Erythroblast (primary cell): ENCODE results near the gene MIA2.
A peak's percentile ranks its signal among the peaks of the same experiment; 100 is the strongest.
"Not testable (repeated sequence)": the region's sequence is repeated elsewhere in the genome, so short reads cannot be mapped to it uniquely, and the experiment has no call there.

Source experiments
- DNase-seq, 2 experiments: peaks; one replicate each; lab custom pipeline; 2025; lab: John Stamatoyannopoulos, UW
- GATA1 ChIP-seq: IDR thresholded peaks from 2 replicates; pipeline ENCODE4 v1.6.1; 2011; ENCODE audit warnings: low read depth, mild to moderate bottlenecking, control low read depth, low read length, moderate library complexity
- POLR2A ChIP-seq: IDR thresholded peaks from 2 replicates; pipeline ENCODE4 v1.6.1; 2011; ENCODE audit warnings: mild to moderate bottlenecking, low read length

Gene MIA2

DNA sequence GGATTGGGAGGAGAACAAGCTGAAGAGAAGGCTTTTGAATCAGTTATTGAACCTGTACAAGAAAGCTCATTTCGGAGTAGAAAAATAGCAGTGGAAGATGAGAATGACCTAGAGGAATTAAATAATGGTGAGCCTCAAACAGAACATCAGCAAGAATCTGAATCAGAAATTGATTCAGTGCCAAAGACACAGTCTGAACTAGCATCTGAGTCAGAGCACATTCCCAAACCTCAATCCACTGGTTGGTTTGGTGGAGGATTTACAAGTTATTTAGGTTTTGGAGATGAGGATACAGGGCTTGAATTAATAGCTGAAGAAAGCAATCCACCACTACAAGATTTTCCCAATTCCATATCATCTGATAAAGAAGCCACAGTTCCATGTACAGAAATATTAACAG is 13.5 kb downstream of the MIA2 start:
- TF ChIP-seq POLR2A = no peak
- no peak for DNase-seq

DNA sequence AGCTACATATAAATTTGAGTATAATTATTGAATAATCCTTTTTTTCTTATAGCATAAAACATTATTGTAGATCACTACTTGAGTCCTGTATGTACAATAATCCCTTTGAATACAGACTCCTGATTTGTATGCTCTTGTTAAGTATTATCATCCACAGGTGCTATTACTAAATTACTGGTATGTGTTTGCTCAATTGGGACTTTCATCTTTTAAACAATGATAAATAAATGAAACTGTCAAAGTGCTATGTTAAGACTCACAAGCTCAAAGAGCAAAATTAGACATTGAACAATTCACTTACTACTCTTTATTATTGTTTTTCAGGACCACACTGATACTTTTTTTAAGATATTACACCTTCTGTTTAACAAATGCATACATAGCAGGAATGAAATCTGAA is 17.8 kb downstream of the MIA2 start:
- DNase-seq = no peak
- TF ChIP-seq POLR2A (no peak), GATA1 (no peak)

DNA sequence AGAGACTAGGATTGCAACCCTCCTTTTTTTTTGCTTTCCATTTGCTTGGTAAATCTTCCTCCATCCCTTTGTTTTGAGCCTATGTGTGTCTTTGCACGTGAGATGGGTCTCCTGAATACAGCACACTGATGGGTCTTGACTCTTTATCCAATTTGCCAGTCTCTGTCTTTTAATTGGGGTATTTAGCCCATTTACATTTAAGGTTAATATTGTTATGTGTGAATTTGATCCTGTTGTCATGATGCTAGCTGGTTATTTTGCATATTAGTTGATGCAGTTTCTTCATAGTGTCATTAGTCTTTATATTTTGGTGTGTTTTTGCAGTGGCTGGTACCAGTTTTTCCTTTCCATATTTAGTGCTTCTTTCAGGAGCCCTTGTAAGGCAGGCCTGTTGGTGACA is 23.7 kb downstream of the MIA2 start:
- DNase-seq = not testable (repeated sequence)

DNA sequence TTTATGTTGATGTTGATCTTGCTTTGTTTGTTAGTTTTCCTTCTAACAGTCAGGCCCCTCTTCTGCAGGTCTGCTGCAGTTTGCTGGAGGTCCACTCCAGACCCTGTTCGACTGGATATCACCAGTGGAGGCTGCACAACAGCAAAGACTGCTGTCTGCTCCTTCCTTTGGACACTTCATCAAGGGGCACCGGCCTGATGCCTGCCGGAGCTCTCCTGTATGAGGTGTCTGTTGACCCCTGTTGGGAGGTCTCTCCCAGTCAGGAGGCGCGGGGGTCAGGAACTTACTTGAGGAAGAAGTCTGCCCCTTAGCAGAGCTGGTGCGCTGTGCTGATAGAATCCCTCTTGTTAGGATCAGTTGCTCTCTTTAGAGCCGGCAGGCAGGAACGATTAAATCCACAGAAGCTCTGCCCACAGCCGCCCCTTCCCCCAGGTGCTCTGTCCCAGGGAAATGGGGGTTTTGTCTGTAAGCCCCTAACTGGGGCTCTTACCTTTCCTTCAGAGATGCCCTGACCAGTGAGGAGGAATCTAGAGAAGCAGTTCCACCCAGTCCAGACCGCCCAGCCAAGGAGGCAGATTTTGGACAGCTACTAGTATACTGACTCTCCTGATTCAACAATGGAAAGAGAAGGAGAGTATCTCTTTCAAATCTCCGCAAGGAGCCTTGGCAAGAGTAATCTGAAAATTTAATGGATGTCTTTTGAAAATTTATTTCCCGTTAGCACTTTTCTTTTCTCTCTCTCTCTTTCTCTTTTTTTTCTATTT is 25.2 kb downstream of the MIA2 start:
- TF ChIP-seq GATA1 = no peak
- TF ChIP-seq POLR2A = no peak
- DNase-seq = no peak

DNA sequence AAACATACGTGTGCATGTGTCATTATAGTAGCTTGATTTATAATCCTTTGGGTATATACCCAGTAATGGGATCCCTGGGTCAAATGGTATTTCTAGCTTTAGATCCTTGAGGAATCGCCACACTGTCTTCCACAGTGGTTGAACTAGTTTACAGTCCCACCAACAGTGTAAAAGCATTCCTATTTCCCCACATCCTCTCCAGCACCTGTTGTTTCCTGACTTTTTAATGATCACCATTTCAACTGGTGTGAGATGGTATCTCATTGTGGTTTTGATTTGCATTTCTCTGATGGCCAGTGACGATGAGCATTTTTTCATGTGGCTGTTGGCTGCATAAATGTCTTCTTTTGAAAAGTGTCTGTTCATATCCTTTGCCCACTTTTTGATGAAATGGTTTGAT is 26.4 kb downstream of the MIA2 start:
- not testable (repeated sequence) for DNase-seq

DNA sequence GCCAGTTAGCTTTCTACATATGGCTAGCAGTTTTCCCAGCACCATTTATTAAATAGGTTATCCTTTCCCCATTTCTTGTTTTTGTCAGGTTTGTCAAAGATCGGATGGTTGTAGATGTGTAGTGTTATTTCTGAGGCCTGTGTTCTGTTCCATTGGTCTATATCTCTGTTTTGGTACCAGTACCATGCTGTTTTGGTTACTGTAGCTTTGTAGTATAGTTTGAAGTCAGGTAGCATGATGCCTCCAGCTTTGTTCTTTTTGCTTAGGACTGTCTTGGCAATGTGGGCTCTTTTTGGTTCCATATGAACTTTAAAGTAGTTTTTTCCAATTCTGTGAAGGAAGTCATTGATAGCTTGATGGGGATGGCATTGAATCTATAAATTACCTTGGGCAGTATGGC is 28.5 kb downstream of the MIA2 start:
- not testable (repeated sequence) for DNase-seq

DNA sequence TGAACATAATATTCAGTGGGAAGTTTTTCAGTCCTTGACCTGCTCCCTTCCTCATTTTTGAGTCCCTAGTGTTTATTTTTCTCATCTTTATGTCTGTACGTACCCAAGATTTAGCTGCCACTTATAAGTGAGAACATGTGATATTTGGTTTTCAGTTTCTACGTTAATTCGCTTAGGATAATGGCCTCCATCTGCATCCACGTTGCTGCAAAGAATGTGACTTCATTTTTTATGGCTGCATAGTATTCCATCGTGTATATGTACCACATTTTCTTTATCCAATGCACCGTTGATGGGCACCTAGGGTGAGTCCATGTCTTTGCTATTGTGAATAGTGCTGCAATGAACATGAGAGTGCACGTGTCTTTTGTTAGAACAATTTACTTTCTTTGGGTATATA is 30.3 kb downstream of the MIA2 start:
- TF ChIP-seq POLR2A = no peak
- TF ChIP-seq GATA1 = no peak
- DNase-seq = no peak

DNA sequence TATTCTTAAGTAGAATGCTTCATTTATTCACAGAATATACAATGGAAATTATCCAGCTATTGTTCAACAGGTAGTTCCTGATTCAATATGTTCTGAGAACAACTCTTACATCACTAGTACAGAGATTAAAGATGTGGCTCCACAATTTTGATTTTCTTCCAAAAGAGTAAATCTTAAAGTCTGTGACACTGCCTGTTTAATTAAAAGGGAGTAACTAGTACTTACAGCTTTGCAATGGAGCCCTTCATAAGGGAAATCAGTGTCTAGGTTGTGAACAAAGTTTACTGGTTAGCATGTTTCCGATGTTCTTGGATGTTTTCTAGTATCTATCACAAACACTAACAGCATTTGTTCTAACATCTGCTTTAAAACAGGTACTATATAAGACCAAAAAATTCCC is 30.8 kb downstream of the MIA2 start:
- TF ChIP-seq GATA1 = no peak
- no peak for TF ChIP-seq POLR2A
- no peak for DNase-seq

DNA sequence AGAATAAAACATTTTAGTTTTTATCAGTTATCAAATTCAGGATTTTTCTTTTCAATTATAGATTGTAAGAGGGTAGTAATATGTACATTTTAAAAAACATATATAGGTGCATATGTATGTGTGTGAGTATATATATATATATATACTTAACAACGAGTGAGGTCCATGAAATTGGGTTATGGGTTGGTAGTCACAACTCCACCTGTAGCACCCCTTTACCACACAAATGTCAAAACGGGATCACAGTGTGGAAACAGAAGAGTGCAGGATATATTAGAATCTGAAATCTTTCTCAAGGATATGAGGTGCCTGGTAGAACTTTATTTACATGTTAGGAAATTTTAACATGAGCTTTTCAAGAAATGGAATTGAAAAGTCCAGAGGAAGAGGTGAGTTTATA is 31.3 kb downstream of the MIA2 start:
- TF ChIP-seq POLR2A = no peak
- no peak for TF ChIP-seq GATA1
- DNase-seq = no peak

DNA sequence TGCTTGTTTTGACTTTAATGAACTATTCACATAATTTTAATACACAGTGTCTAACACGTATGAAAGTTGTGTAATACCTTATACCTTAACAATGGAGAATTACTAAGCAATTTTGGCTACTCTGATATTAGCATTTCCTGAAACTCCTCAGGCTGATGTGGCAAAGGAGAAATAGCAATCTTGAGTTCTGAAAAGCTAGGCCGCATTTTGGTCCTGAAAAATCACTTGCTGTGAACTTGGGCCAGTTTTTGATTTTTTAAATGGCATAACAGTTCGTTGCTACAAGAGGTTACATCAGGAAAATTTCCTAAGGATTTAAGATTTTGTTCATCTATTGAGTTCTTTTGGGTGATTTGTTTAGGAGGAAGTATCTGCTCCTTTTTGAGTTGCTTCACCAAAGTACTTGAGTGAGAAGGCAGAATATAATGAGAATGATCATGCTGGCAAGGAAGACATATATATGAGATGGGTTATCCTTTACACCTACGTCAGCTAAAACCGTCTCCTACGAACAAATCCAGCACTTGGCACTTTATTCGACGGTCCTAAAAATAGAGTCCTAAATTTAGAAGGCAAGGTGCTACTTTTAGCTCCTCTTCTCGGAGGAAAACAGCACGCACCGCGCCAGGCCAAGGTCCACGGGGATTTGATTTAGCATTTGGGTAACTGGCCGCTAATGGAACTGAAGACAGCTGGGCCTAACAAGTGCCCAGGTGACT is 32.2 kb downstream of the MIA2 start:
- TF ChIP-seq GATA1 (no peak), POLR2A (no peak)
- peak in 1 of 2 experiments; percentile 30 for DNase-seq

DNA sequence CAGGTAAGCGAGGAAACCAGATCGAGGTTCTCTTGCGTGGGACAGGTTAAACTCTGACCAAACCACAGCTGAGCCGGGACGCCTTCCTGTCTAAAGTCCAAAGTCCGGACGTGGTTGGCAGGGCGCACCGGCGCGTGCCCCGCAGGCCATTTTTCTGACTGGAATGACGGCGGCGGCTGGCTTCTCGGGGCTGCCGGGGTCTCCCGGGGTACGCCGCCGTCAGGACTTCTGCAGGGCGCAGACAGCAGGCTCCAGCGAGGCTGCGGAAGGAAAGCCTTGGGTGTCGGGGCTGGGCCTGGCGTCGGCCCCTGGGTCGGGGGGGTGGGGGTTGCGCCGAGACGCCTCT is 32.8 kb downstream of the MIA2 start:
- no peak for DNase-seq

DNA sequence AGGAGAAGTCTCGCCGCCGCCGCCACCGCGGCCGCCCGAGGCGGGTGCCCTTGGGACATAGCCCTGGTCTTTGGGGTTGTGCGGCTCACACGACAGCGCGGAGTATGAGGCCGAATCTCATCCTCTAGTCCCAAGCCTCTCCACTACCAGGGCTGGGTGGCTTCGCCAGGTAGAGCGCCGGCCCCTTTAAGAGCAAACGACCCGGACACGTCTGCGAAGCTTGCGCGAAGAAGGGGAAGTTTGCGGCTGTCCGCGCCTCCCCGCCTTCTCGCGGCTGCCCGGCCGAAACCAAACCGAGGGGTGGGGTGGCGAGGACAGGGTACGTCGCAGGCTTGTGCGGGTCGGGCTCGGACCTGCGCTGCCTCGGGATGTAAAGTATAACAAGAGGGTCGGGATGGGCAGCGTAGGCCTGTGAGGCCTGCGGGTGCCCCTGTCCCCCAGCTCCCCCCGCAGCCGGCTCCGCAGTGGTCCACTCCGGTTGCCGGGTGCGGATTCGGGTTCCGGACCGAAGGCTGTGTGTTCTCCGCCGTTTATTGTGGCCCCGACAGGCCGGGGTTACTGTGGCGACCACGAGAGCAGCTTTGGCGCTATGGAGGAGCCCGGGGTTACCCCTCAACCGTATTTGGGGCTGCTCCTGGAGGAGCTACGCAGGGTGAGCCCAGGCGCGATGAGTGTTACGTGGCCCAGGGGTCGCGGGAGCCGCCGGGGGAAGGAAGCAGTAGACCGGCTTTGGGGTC is 33.3 kb downstream of the MIA2 start:
- TF ChIP-seq POLR2A = peak; percentile 79
- TF ChIP-seq GATA1 = no peak
- DNase-seq = peak; percentile 85 to 89

More for the DNA sequence above, 32.8 kb downstream of the MIA2 start:
- TF ChIP-seq GATA1 (no peak), POLR2A (no peak)

DNA sequence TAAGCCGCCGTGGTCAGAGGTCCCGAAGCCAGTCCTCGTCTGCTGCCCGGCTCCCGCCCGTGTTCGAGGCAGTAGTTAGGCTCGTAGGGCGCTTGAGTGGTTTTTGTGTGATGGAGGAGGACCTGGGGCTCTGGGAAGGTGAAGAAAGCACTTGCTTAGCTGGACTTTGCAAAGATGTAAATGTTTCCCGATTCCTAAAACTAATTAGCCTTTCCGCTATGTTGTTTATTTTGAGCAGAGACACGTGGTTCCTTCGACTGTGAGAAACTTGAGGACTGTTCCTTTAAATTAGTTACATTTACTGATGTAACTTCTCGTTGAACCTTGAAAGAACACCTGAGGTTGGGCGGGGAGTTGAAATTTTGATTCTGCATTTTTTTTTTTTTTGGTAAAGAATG is 33.9 kb downstream of the MIA2 start:
- TF ChIP-seq POLR2A (no peak), GATA1 (no peak)
- DNase-seq = peak; percentile 64 to 82

DNA sequence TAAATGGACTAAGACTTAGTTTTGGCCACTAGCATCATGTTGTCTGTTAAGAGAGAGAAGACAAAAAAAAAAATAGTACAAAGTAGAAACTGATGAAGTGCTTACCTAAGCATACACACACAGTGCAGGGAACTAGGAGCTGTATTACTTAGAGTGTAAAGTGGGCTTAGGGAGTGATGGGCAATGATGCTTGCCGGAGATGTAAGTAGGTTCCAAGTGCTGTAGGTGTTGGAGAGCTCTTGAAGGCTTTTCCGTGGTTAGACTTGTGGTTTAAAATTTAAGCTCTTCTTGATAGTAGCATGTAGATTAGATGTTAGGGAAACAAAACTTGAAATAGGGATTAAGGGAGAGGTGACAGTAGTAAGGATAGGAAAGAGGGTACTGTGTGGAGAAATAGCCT is 34.7 kb downstream of the MIA2 start:
- TF ChIP-seq GATA1 (no peak), POLR2A (no peak)
- peak; percentile 28 to 53 for DNase-seq
